ENCODE data around the gene CYP4A22.

Gene CYP4A22

DNA sequence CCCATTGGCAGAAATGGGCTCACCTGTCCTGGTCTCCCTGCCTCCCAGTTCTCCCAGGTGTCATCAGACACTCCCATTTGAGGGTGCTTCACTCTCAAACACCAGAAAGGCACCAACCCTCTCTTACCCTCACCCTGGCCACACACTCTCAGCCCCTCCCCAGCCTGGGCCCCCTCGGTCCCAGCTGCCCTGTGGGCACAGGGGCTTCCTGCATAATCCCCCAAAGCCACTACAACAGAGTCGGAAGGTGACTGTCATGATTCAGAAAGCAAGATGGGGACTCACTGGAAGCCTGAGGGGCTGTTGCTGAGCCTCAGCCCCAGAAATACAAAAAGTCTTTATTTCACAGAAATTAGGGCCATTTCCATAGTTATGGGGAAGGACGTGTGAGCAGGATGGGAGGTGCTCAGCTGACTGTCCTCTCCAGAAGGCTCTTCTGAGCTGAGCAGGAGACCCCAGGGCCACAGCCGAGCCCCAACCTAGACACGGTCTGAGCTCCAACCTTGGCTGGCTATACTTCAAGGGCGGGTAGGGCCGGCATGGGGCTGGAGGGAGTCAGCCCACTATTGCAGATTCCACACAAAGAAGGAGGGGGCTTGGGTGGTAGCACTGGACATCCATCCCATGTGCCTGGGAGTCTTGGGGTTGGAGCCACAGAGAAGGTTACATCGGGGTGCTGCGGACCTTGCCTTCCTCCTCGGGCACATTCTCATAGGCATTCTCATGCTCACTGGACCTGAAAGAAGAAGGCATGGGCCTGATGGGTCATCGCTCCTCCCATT lies 46.3 kb downstream of the CYP4A22 start:
- H3K4me3 ChIP-seq (ENCODE audit: control insufficient read depth, low read depth, low read length): no peak overlapping the region
- TF ChIP-seq CTCF (IDR thresholded peaks at IDR 0.05; ENCODE audit: control insufficient read depth, insufficient read depth, low read depth, low read length, missing control alignments): no peak
- no peak for DNase-seq (ENCODE audit: low read depth)

GRCh38 chr1:47184090-47184821 lies 47.0 kb downstream of the CYP4A22 start:
- TF ChIP-seq CTCF (IDR thresholded peaks at IDR 0.05; ENCODE audit: control insufficient read depth, insufficient read depth, low read depth, low read length, missing control alignments): no peak
- no peak for DNase-seq (ENCODE audit: low read depth)

GRCh38 chr1:47184822-47185677 lies 47.8 kb downstream of the CYP4A22 start:
- no peak overlapping the region for H3K4me3 ChIP-seq (ENCODE audit: control insufficient read depth, low read depth, low read length)
- TF ChIP-seq CTCF (IDR thresholded peaks at IDR 0.05; ENCODE audit: control insufficient read depth, insufficient read depth, low read depth, low read length, missing control alignments): no peak
- DNase-seq (ENCODE audit: low read depth): no peak

More at GRCh38 chr1:47184090-47184821, 47.0 kb downstream of the CYP4A22 start:
- H3K4me3 ChIP-seq (ENCODE audit: control insufficient read depth, low read depth, low read length): no peak overlapping the region

- H3K4me3 ChIP-seq (ENCODE audit: control insufficient read depth, low read depth, low read length): no peak overlapping the region
- no peak for DNase-seq (ENCODE audit: low read depth)
Measured at GRCh38 chr1:47186267-47187185, 49.3 kb downstream of the CYP4A22 start.

DNA sequence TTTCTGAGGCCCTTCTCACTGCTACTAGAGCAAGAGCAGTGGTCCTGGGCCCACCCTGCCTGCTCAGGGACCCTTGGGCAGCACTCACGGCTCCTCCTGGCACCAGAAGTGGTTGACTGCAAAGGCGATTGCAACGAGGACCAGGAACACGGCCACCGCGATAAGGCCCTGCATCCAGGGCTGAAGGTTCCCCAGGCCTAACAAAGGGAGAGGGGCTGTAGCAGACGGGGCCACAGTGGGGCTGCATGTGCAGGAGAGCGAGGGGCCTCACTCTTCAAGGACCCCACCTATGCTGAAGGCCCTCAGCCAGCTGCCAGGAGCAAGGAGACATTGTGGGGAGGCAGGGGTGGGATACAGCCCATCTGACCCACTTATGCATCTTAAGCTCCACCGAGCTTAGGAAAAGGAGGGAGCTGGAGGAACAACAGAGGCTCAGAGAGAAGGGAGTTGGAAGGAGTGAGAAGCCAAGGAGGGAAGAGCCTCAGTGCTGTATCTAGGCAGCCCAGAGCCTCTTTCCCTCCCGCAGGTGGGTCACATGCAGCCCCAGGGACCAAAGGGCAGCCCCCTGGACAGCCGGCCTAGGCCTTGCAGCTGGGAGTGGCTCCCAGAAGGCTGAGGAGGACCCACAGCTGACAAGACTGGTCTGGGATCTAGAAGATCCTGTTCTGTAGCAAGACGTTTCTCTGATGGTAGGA lies 50.1 kb downstream of the CYP4A22 start:
- TF ChIP-seq CTCF (IDR thresholded peaks at IDR 0.05; ENCODE audit: control insufficient read depth, insufficient read depth, low read depth, low read length, missing control alignments): no peak
- H3K4me3 ChIP-seq (ENCODE audit: control insufficient read depth, low read depth, low read length): no peak overlapping the region
- DNase-seq (ENCODE audit: low read depth): no peak

More at GRCh38 chr1:47186267-47187185, 49.3 kb downstream of the CYP4A22 start:
- TF ChIP-seq CTCF (IDR thresholded peaks at IDR 0.05; ENCODE audit: control insufficient read depth, insufficient read depth, low read depth, low read length, missing control alignments): no peak

Measured in AG09309 (cell line).